H1 (cell line): Measurements from ENCODE around the gene QRSL1. TPM values are rescaled to one million over a fixed set of nuclear protein-coding genes. Genes with fewer than 3 reads are reported as not detected.

ENCODE experiments used
- CTCF ChIA-PET: fragments of 300-600 bp; sonication (Branson Sonifier 250); formaldehyde crosslinking; loops from one replicate; lab custom pipeline; 2021; ENCODE audit not compliant: partially characterized antibody; lab: Charles Lee
- POLR2A ChIA-PET: fragments of 300-600 bp; sonication (Branson Sonifier 250); formaldehyde crosslinking; loops from one replicate; lab custom pipeline; 2021; ENCODE audit warnings: inconsistent platforms; ENCODE audit not compliant: partially characterized antibody; lab: Charles Lee
- DNase-seq, 2 experiments: peaks; one replicate each; pipeline versions ENCODE4 v3.0.0 to v3.0.0-alpha.2; 2010 to 2022; ENCODE audit warnings: low spot score in 2 of 2, low read depth in 1 of 2, mixed read lengths in 1 of 2
- FAIRE-seq: peaks from 2 replicates; lab custom pipeline; 2011; peaks lifted over from hg19 to GRCh38; lab: Jason Lieb, UNC
- H2AFZ ChIP-seq: 2 replicates; pipeline ENCODE4 v1.8.1; 2012; ENCODE audit warnings: low read length, inconsistent platforms
- H2AK5ac ChIP-seq: 2 replicates; pipeline ENCODE4 v1.6.1; 2013; ENCODE audit warnings: low read depth, low read length
- H2BK120ac ChIP-seq: replicated peaks from 2 replicates; pipeline ENCODE3; 2013; ENCODE audit warnings: low read depth, low read length, inconsistent platforms
- H2BK12ac ChIP-seq: 2 replicates; pipeline ENCODE4 v1.6.1; 2013; ENCODE audit warnings: low read depth, low read length
- H2BK15ac ChIP-seq: 2 replicates; pipeline ENCODE4 v1.6.1; 2013; ENCODE audit warnings: low read length
- H2BK20ac ChIP-seq: 2 replicates; pipeline ENCODE4 v1.6.1; 2013; ENCODE audit warnings: low read length
- H2BK5ac ChIP-seq: 2 replicates; pipeline ENCODE4 v1.6.1; 2013; ENCODE audit warnings: low read depth, low read length
- H3K14ac ChIP-seq: 2 replicates; pipeline ENCODE4 v1.6.1; 2013; ENCODE audit warnings: inconsistent platforms; ENCODE audit not compliant: insufficient read length
- H3K18ac ChIP-seq: 2 replicates; pipeline ENCODE4 v1.6.1; 2013; ENCODE audit warnings: low read length; ENCODE audit errors: extremely low read depth
- H3K23ac ChIP-seq: 2 replicates; pipeline ENCODE4 v1.6.1; 2013; ENCODE audit warnings: inconsistent platforms; ENCODE audit not compliant: insufficient read length
- H3K23me2 ChIP-seq: 2 replicates; pipeline ENCODE4 v1.6.1; 2013; ENCODE audit warnings: low read depth, low read length
- H3K27ac ChIP-seq: 2 replicates; pipeline ENCODE4 v1.6.1; 2011; ENCODE audit warnings: low read depth, low read length, inconsistent platforms
- H3K27me3 ChIP-seq, 4 experiments: replicated peaks in 1 of 4; 1 replicate in 1 of 4; 2 replicates in 3 of 4; pipeline versions ENCODE4 v1.6.1 to v1.8.1; 2011 to 2013; ENCODE audit warnings: low read length in 3 of 4, mild to moderate bottlenecking in 3 of 4, inconsistent platforms in 2 of 4, mixed read lengths in 2 of 4, moderate library complexity in 1 of 4; ENCODE audit not compliant: control insufficient read depth in 3 of 4, insufficient read depth in 3 of 4; ENCODE audit errors: extremely low read depth in 1 of 4
- H3K36me3 ChIP-seq, 4 experiments: 2 replicates each; pipeline versions ENCODE4 v1.6.1 to v1.8.1; 2011 to 2013; ENCODE audit warnings: mild to moderate bottlenecking in 4 of 4, low read length in 3 of 4, moderate library complexity in 2 of 4, control low read depth in 1 of 4, inconsistent platforms in 1 of 4; ENCODE audit not compliant: insufficient read depth in 4 of 4, control insufficient read depth in 2 of 4
- H3K4ac ChIP-seq: replicated peaks from 2 replicates; pipeline ENCODE3; 2013; ENCODE audit warnings: low read length, low read depth, mixed read lengths, inconsistent platforms; ENCODE audit not compliant: insufficient read length
- H3K4me1 ChIP-seq, 4 experiments: replicated peaks in 1 of 4; 1 replicate in 1 of 4; 2 replicates in 3 of 4; pipeline versions ENCODE4 v1.6.1 to v1.8.1; 2011 to 2013; ENCODE audit warnings: low read length in 3 of 4, inconsistent platforms in 2 of 4, mixed read lengths in 1 of 4; ENCODE audit not compliant: insufficient read depth in 4 of 4, control insufficient read depth in 3 of 4
- H3K4me2 ChIP-seq, 2 experiments: 2 replicates each; pipeline versions ENCODE4 v1.6.1 to v1.8.1; 2011 to 2013; ENCODE audit warnings: low read depth in 2 of 2, low read length in 2 of 2, control low read depth in 1 of 2, inconsistent platforms in 1 of 2, mild to moderate bottlenecking in 1 of 2; ENCODE audit not compliant: insufficient read depth in 1 of 2
- H3K4me3 ChIP-seq, 4 experiments: fragments of 200-600, 300-600 bp in 1 of 4; sonication (generic), shearing (Covaris generic), sonication (Bioruptor Twin) in 1 of 4; 2 replicates each; pipeline versions ENCODE4 v1.5.1 to v1.8.1; 2011 to 2016; ENCODE audit warnings: low read length in 4 of 4, low read depth in 3 of 4, control low read depth in 2 of 4, inconsistent platforms in 2 of 4, mild to moderate bottlenecking in 2 of 4, mixed read lengths in 1 of 4, moderate library complexity in 1 of 4; ENCODE audit not compliant: insufficient read depth in 2 of 4; ENCODE audit errors: extremely low read depth in 1 of 4
- H3K56ac ChIP-seq: replicated peaks from 2 replicates; pipeline ENCODE3; 2013; ENCODE audit warnings: low read depth, mild to moderate bottlenecking, mixed read lengths, low read length, inconsistent platforms; ENCODE audit not compliant: insufficient read length
- H3K79me1 ChIP-seq: 2 replicates; pipeline ENCODE4 v1.6.1; 2013; ENCODE audit warnings: low read depth, low read length, control low read depth
- H3K79me2 ChIP-seq, 2 experiments: 2 replicates each; pipeline versions ENCODE4 v1.6.1 to v1.8.1; 2012 to 2013; ENCODE audit warnings: low read length in 2 of 2, mild to moderate bottlenecking in 2 of 2, inconsistent platforms in 1 of 2; ENCODE audit not compliant: insufficient read depth in 2 of 2, control insufficient read depth in 1 of 2
- H3K9ac ChIP-seq, 4 experiments: replicated peaks in 1 of 4; 1 replicate in 1 of 4; 2 replicates in 3 of 4; pipeline versions ENCODE4 v1.6.1 to v1.8.1; 2011 to 2013; ENCODE audit warnings: low read depth in 3 of 4, low read length in 3 of 4, control low read depth in 2 of 4, mild to moderate bottlenecking in 2 of 4, moderate library complexity in 2 of 4, inconsistent platforms in 1 of 4; ENCODE audit errors: extremely low read depth in 1 of 4
- H3K9me3 ChIP-seq, 2 experiments: 2 replicates each; pipeline versions ENCODE4 v1.6.1 to v1.8.1; 2012 to 2013; ENCODE audit warnings: mild to moderate bottlenecking in 2 of 2, moderate library complexity in 2 of 2, control low read depth in 1 of 2, inconsistent platforms in 1 of 2, low read depth in 1 of 2, low read length in 1 of 2, mixed read lengths in 1 of 2; ENCODE audit not compliant: insufficient read depth in 2 of 2
- H4K20me1 ChIP-seq, 2 experiments: replicated peaks in 1 of 2; 2 replicates each; pipeline versions ENCODE3 to v1.8.1; 2011 to 2013; ENCODE audit warnings: inconsistent platforms in 2 of 2, low read length in 2 of 2, mild to moderate bottlenecking in 1 of 2; ENCODE audit not compliant: insufficient read depth in 2 of 2, control insufficient read depth in 1 of 2
- H4K5ac ChIP-seq: 2 replicates; pipeline ENCODE4 v1.6.1; 2013; ENCODE audit warnings: low read length, low read depth, mixed read lengths, inconsistent platforms; ENCODE audit not compliant: insufficient read length
- H4K8ac ChIP-seq: 2 replicates; pipeline ENCODE4 v1.8.0; 2013; ENCODE audit warnings: mild to moderate bottlenecking, moderate library complexity, low read length, inconsistent platforms; ENCODE audit not compliant: insufficient read depth; ENCODE audit errors: extremely low read depth
- H4K91ac ChIP-seq: replicated peaks from 2 replicates; pipeline ENCODE3; 2013; ENCODE audit warnings: low read length, mixed read lengths, inconsistent platforms; ENCODE audit not compliant: insufficient read length
- ATF2 ChIP-seq: IDR thresholded peaks from 2 replicates; pipeline ENCODE4 v1.6.1; 2012; ENCODE audit warnings: low read length, inconsistent platforms
- ATF3 ChIP-seq: IDR thresholded peaks from 2 replicates; pipeline ENCODE4 v1.6.1; 2011; ENCODE audit warnings: low read depth, mild to moderate bottlenecking, low read length; ENCODE audit not compliant: insufficient read depth
- EGR1 ChIP-seq: IDR thresholded peaks from 2 replicates; pipeline ENCODE4 v1.6.1; 2011; ENCODE audit warnings: low read depth, low read length, borderline replicate concordance
- GTF2F1 ChIP-seq: IDR thresholded peaks from 2 replicates; pipeline ENCODE4 v1.6.1; 2012; ENCODE audit warnings: low read depth, low read length, improper control_type of control experiment, borderline replicate concordance
- HDAC2 ChIP-seq, 2 experiments: fragments of 300-600 bp in 1 of 2; sonication (generic) in 1 of 2; IDR thresholded peaks; 2 replicates each; pipeline ENCODE4 v1.6.1; 2011 to 2012; ENCODE audit warnings: low read depth in 2 of 2, low read length in 2 of 2, mild to moderate bottlenecking in 2 of 2, moderate library complexity in 2 of 2, borderline replicate concordance in 1 of 2, inconsistent platforms in 1 of 2
- SIRT6 ChIP-seq: IDR thresholded peaks from one replicate; pipeline ENCODE4 v1.7.1; 2012; ENCODE audit warnings: low read length, inconsistent platforms
- TBP ChIP-seq: IDR thresholded peaks from 2 replicates; pipeline ENCODE4 v1.6.1; 2011; ENCODE audit warnings: low read depth, low read length, improper control_type of control experiment
- TCF12 ChIP-seq: IDR thresholded peaks from 2 replicates; pipeline ENCODE4 v1.6.1; 2011; ENCODE audit warnings: low read depth, mild to moderate bottlenecking, low read length
- TEAD4 ChIP-seq: IDR thresholded peaks from 2 replicates; pipeline ENCODE4 v1.6.1; 2012; ENCODE audit warnings: low read depth, low read length, inconsistent platforms, mixed read lengths
- USF2 ChIP-seq: IDR thresholded peaks from 2 replicates; pipeline ENCODE4 v1.6.1; 2011; ENCODE audit warnings: low read length, improper control_type of control experiment
- whole genome bisulfite sequencing, 2 experiments: shearing (Covaris generic) in 1 of 2; methylation state at CpG; one replicate each; pipeline versions ENCODE4 v1.1.6 to v1.1.7; 2013 to 2015; ENCODE audit warnings: low lambda C conversion rate in 2 of 2, mixed read lengths in 2 of 2, inconsistent platforms in 1 of 2, low coverage in 1 of 2, missing lambda C conversion rate in 1 of 2; ENCODE audit not compliant: insufficient replicate concordance in 2 of 2, insufficient coverage in 1 of 2, insufficient read length in 1 of 2; ENCODE audit errors: extremely low coverage in 1 of 2, missing lambda C conversion rate in 1 of 2; 5-methylcytosine and 5-hydroxymethylcytosine counted together
- polyA plus RNA-seq, 7 experiments: library from polyadenylated mRNA; depleted of rRNA in 3 of 7; stranded (reverse) in 5 of 7; unstranded in 2 of 7; fragments of >200 nt in 5 of 7; fragments of 200-250 nt in 2 of 7; gene quantifications; 1 replicate in 5 of 7; 2 replicates in 1 of 7; 4 replicates in 1 of 7; pipeline versions ENCODE4 v1.2.1 to v1.2.3, GENCODE V29; 2011 to 2013; ENCODE audit warnings: missing spikeins in 2 of 7, mixed read lengths in 2 of 7
- total RNA-seq: library from RNA; stranded (reverse); fragmentation: NEBNext Ultra II Directional; extraction: Animal tissue kit (Norgen Biotek cat#: 25700); gene quantifications from 2 replicates; pipeline ENCODE4 v1.2.1, GENCODE V29; 2021

Gene QRSL1
- total and polyA plus RNA-seq, 2 of the 8 experiments (the other 6 are each of a cell fraction or from before 2014, with no cell fraction given): 7.8 to 22.2 TPM

GRCh38 chr6:106716966-106717365 lies 87.6 kb downstream of the QRSL1 start:
- Histone ChIP-seq H3K9ac (no peak overlapping the region), H4K8ac (no peak overlapping the region), H2BK120ac (no peak overlapping the region), H3K18ac (no peak overlapping the region), H3K4me1 (peaks cover 0 to 5% (median 2%) of the 10 kb centered on the region in 4 experiments; a peak in 3 of 7 replicates), H3K4me2 (no peak overlapping the region), H3K27me3 (no peaks in the 10 kb centered on the region), H3K4ac (no peak overlapping the region), H3K23ac (no peak overlapping the region), H3K79me1 (no peaks in the 10 kb centered on the region), H3K79me2 (no peaks in the 10 kb centered on the region), H2BK5ac (no peak overlapping the region), H3K36me3 (no peaks in the 10 kb centered on the region), H3K27ac (no peak overlapping the region), H3K23me2 (no peaks in the 10 kb centered on the region), H2AK5ac (no peak overlapping the region), H2BK12ac (no peak overlapping the region), H3K9me3 (no peaks in the 10 kb centered on the region), H3K56ac (no peak overlapping the region), H3K4me3 (no peak overlapping the region), H2BK20ac (no peak overlapping the region), H4K91ac (no peak overlapping the region), H2BK15ac (no peak overlapping the region), H2AFZ (no peak overlapping the region), H4K5ac (no peak overlapping the region), H4K20me1 (no peaks in the 10 kb centered on the region), H3K14ac (no peak overlapping the region)
- ChIA-PET CTCF (no interaction called here), POLR2A (no interaction called here)
- no peak for DNase-seq
- no peak for TF ChIP-seq ATF2
- TF ChIP-seq ATF3: no peak
- no peak for TF ChIP-seq TEAD4
- TF ChIP-seq EGR1: no peak
- TF ChIP-seq GTF2F1: no peak
- TF ChIP-seq TCF12: no peak
- TF ChIP-seq SIRT6: no peak
- no peak for TF ChIP-seq TBP
- no peak for TF ChIP-seq USF2
- no peak for TF ChIP-seq HDAC2 (IDR thresholded peaks at IDR 0.05; ENCODE audit: borderline replicate concordance in 1 of 2, low read depth in 2 of 2, low read length in 2 of 2)
- FAIRE-seq: no peak
- WGBS, 2 experiments: 94% methylated on average over 2 of the region's 2 CpGs; no CpG with 5 or more reads in 1 of the 2 experiments
